HepG2 (cell line): ENCODE data around the gene IGIP. TPM values are rescaled to one million over a fixed set of nuclear protein-coding genes. Genes with fewer than 3 reads are reported as not detected.

ENCODE experiments used
- ATRX ChIP-seq: sonication (generic); formaldehyde crosslinking; IDR thresholded peaks from 2 replicates; pipeline ENCODE4 v1.4.0; 2020; ENCODE audit warnings: missing genetic modification reagents, borderline replicate concordance
- BORCS8-MEF2B ChIP-seq: sonication (generic); formaldehyde crosslinking; IDR thresholded peaks from 2 replicates; pipeline ENCODE4 v1.8.0; 2022; ENCODE audit warnings: mild to moderate bottlenecking, missing genetic modification reagents
- EEA1 ChIP-seq: sonication (generic); formaldehyde crosslinking; IDR thresholded peaks from 2 replicates; pipeline ENCODE4 v1.5.1; 2020; ENCODE audit warnings: mild to moderate bottlenecking, missing genetic modification reagents, borderline replicate concordance
- HNRNPH1 ChIP-seq: fragments of 200-400 bp; formaldehyde crosslinking; optimal IDR thresholded peaks from 2 replicates; pipeline ENCODE3; 2017; ENCODE audit warnings: mild to moderate bottlenecking, low read depth, low read length
- KLF11 ChIP-seq: IDR thresholded peaks from 2 replicates; pipeline ENCODE4 v1.6.1; 2016; ENCODE audit warnings: missing compliant biosample characterization
- NBN ChIP-seq: fragments of 450-650 bp; conservative IDR thresholded peaks from 2 replicates; pipeline ENCODE4 v1.6.1; 2017
- NR2F6 ChIP-seq, 2 experiments: IDR thresholded peaks; 2 replicates each; pipeline ENCODE4 v1.6.1; 2016; ENCODE audit warnings: antibody characterized with exemption in 1 of 2, mild to moderate bottlenecking in 1 of 2
- PPARG ChIP-seq: conservative IDR thresholded peaks from 2 replicates; pipeline ENCODE4 v1.6.1; 2016; ENCODE audit warnings: missing biosample characterization, missing genetic modification reagents
- SNAPC2 ChIP-seq: sonication (generic); formaldehyde crosslinking; IDR thresholded peaks from 2 replicates; pipeline ENCODE4 v1.8.1; 2022; ENCODE audit warnings: mild to moderate bottlenecking, missing genetic modification reagents
- SNRNP70 ChIP-seq: fragments of 200-400 bp; formaldehyde crosslinking; IDR thresholded peaks from 2 replicates; pipeline ENCODE4 v1.6.1; 2017; ENCODE audit warnings: mild to moderate bottlenecking, low read depth, low read length, moderate library complexity
- STAT6 ChIP-seq: sonication (generic); formaldehyde crosslinking; IDR thresholded peaks from 2 replicates; pipeline ENCODE4 v1.4.0; 2020; ENCODE audit warnings: missing genetic modification reagents, mild to moderate bottlenecking, borderline replicate concordance
- ZNF605 ChIP-seq: sonication (generic); formaldehyde crosslinking; IDR thresholded peaks from 2 replicates; pipeline ENCODE4 v1.8.0; 2022; ENCODE audit warnings: mild to moderate bottlenecking, missing genetic modification reagents
- ZNF672 ChIP-seq: sonication (generic); formaldehyde crosslinking; IDR thresholded peaks from 2 replicates; pipeline ENCODE4 v1.8.1; 2022; ENCODE audit warnings: missing genetic modification reagents
- ZNF878 ChIP-seq: sonication (generic); formaldehyde crosslinking; IDR thresholded peaks from 2 replicates; pipeline ENCODE4 v1.8.1; 2023; ENCODE audit warnings: mild to moderate bottlenecking, missing genetic modification reagents, moderate library complexity
- polyA plus RNA-seq, 8 experiments: library from polyadenylated mRNA; depleted of rRNA in 3 of 8; stranded (reverse) in 7 of 8; unstranded in 1 of 8; fragments of >200 nt; fragmentation: Illumina TruSeq in 4 of 8; extraction: Trizol in 4 of 8; gene quantifications; 2 replicates each; pipeline versions ENCODE4 v1.2.1 to v1.2.3, GENCODE V29; 2011 to 2016; ENCODE audit warnings: low read depth in 4 of 8, missing spikeins in 1 of 8, mixed read lengths in 1 of 8; ENCODE audit not compliant: insufficient read depth in 1 of 8
- total RNA-seq, 5 experiments: library from RNA; depleted of rRNA; stranded (reverse); fragments of >200 nt; fragmentation: Illumina TruSeq; extraction: Trizol; gene quantifications; 2 replicates each; pipeline ENCODE4 v1.2.3, GENCODE V29; 2016; ENCODE audit warnings: low read depth in 1 of 5
- TF ChIP-seq, protein P1 (sequence below): sonication (generic); formaldehyde crosslinking; IDR thresholded peaks from 2 replicates; pipeline ENCODE4 v1.4.0; 2020; ENCODE audit warnings: missing genetic modification reagents
- TF ChIP-seq, protein P2 (sequence below): sonication (generic); formaldehyde crosslinking; IDR thresholded peaks from 2 replicates; pipeline ENCODE4 v1.5.0; 2020; ENCODE audit warnings: mild to moderate bottlenecking, low read depth, missing genetic modification reagents, borderline replicate concordance
- TF ChIP-seq, protein P3 (sequence below): IDR thresholded peaks from 2 replicates; pipeline ENCODE4 v1.6.1; 2012; ENCODE audit warnings: low read length, improper control_type of control experiment
- TF ChIP-seq, protein P4 (sequence below): sonication (generic); formaldehyde crosslinking; IDR thresholded peaks from 2 replicates; pipeline ENCODE4 v1.4.0; 2020; ENCODE audit warnings: missing genetic modification reagents, borderline replicate concordance

Gene IGIP
- total and polyA plus RNA-seq, 2 of the 13 experiments (the other 11 are each of a cell fraction or from before 2014, with no cell fraction given) = 1.7 to 2.1 TPM

- TF ChIP-seq PPARG (CRISPR knock-in tag) (no peak), ZNF878 (CRISPR knock-in tag) (no peak), SNRNP70 (no peak), NR2F6 (IDR thresholded peaks at IDR 0.05) (peak; percentile 12; the same call in 1 of the 2 replicates), NR2F6 (CRISPR knock-in tag; IDR thresholded peaks at IDR 0.05) (peak; percentile 27; the same call in 1 of the 2 replicates), BORCS8-MEF2B (CRISPR knock-in tag) (no peak), ZNF605 (peak; percentile 51; the same call in 1 of the 2 replicates), SNAPC2 (CRISPR knock-in tag) (no peak), STAT6 (no peak), HNRNPH1 (no peak), KLF11 (no peak), EEA1 (CRISPR knock-in tag) (peak; percentile 42; the same call in 1 of the 2 replicates), NBN (no peak), ZNF672 (CRISPR knock-in tag) (no peak), ATRX (CRISPR knock-in tag) (no peak)
- TF ChIP-seq, protein P1, sequence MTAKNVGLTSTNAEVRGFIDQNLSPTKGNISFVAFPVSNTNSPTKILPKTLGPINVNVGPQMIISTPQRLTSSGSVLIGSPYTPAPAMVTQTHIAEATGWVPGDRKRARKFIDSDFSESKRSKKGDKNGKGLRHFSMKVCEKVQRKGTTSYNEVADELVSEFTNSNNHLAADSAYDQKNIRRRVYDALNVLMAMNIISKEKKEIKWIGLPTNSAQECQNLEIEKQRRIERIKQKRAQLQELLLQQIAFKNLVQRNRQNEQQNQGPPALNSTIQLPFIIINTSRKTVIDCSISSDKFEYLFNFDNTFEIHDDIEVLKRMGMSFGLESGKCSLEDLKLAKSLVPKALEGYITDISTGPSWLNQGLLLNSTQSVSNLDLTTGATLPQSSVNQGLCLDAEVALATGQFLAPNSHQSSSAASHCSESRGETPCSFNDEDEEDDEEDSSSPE = no peak
- TF ChIP-seq, protein P2, sequence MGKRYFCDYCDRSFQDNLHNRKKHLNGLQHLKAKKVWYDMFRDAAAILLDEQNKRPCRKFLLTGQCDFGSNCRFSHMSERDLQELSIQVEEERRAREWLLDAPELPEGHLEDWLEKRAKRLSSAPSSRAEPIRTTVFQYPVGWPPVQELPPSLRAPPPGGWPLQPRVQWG (CRISPR knock-in tag) = no peak
- TF ChIP-seq, protein P3, sequence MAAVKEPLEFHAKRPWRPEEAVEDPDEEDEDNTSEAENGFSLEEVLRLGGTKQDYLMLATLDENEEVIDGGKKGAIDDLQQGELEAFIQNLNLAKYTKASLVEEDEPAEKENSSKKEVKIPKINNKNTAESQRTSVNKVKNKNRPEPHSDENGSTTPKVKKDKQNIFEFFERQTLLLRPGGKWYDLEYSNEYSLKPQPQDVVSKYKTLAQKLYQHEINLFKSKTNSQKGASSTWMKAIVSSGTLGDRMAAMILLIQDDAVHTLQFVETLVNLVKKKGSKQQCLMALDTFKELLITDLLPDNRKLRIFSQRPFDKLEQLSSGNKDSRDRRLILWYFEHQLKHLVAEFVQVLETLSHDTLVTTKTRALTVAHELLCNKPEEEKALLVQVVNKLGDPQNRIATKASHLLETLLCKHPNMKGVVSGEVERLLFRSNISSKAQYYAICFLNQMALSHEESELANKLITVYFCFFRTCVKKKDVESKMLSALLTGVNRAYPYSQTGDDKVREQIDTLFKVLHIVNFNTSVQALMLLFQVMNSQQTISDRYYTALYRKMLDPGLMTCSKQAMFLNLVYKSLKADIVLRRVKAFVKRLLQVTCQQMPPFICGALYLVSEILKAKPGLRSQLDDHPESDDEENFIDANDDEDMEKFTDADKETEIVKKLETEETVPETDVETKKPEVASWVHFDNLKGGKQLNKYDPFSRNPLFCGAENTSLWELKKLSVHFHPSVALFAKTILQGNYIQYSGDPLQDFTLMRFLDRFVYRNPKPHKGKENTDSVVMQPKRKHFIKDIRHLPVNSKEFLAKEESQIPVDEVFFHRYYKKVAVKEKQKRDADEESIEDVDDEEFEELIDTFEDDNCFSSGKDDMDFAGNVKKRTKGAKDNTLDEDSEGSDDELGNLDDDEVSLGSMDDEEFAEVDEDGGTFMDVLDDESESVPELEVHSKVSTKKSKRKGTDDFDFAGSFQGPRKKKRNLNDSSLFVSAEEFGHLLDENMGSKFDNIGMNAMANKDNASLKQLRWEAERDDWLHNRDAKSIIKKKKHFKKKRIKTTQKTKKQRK = no peak
- TF ChIP-seq, protein P4, sequence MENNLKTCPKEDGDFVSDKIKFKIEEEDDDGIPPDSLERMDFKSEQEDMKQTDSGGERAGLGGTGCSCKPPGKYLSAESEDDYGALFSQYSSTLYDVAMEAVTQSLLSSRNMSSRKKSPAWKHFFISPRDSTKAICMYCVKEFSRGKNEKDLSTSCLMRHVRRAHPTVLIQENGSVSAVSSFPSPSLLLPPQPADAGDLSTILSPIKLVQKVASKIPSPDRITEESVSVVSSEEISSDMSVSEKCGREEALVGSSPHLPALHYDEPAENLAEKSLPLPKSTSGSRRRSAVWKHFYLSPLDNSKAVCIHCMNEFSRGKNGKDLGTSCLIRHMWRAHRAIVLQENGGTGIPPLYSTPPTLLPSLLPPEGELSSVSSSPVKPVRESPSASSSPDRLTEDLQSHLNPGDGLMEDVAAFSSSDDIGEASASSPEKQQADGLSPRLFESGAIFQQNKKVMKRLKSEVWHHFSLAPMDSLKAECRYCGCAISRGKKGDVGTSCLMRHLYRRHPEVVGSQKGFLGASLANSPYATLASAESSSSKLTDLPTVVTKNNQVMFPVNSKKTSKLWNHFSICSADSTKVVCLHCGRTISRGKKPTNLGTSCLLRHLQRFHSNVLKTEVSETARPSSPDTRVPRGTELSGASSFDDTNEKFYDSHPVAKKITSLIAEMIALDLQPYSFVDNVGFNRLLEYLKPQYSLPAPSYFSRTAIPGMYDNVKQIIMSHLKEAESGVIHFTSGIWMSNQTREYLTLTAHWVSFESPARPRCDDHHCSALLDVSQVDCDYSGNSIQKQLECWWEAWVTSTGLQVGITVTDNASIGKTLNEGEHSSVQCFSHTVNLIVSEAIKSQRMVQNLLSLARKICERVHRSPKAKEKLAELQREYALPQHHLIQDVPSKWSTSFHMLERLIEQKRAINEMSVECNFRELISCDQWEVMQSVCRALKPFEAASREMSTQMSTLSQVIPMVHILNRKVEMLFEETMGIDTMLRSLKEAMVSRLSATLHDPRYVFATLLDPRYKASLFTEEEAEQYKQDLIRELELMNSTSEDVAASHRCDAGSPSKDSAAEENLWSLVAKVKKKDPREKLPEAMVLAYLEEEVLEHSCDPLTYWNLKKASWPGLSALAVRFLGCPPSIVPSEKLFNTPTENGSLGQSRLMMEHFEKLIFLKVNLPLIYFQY (CRISPR knock-in tag) = no peak
Measured at GRCh38 chr5:140175367-140176030, 49.8 kb downstream of the IGIP start (continued).
